H9 (cell line): Measurements from ENCODE around the gene NFATC4. TPM values are rescaled to one million over a fixed set of nuclear protein-coding genes. Genes with fewer than 3 reads are reported as not detected.

Experiments used
- DNase-seq: peaks from one replicate; pipeline ENCODE4 v3.0.0-alpha.2; 2017
- H2AFZ ChIP-seq: one replicate; pipeline ENCODE4 v1.6.1; 2013; ENCODE audit warnings: mild to moderate bottlenecking, low read length, control low read depth, moderate library complexity
- H2AK5ac ChIP-seq: 2 replicates; pipeline ENCODE4 v1.6.1; 2013; ENCODE audit warnings: low read length, control low read depth, mixed read lengths; ENCODE audit not compliant: insufficient read length
- H2BK120ac ChIP-seq: one replicate; pipeline ENCODE4 v1.6.1; 2013; ENCODE audit warnings: low read depth, mild to moderate bottlenecking, low read length, control low read depth, inconsistent platforms; ENCODE audit not compliant: poor library complexity, severe bottlenecking
- H2BK12ac ChIP-seq: 2 replicates; pipeline ENCODE4 v1.6.1; 2013; ENCODE audit warnings: low read length, control low read depth, mixed read lengths, low read depth; ENCODE audit not compliant: insufficient read length
- H2BK15ac ChIP-seq: 2 replicates; pipeline ENCODE4 v1.6.1; 2013; ENCODE audit warnings: low read depth, low read length, control low read depth
- H2BK20ac ChIP-seq: one replicate; pipeline ENCODE4 v1.6.1; 2013; ENCODE audit warnings: low read depth, mild to moderate bottlenecking, low read length, control low read depth, inconsistent platforms; ENCODE audit not compliant: poor library complexity, severe bottlenecking
- H2BK5ac ChIP-seq: 2 replicates; pipeline ENCODE4 v1.6.1; 2013; ENCODE audit warnings: low read length, control low read depth, mixed read lengths; ENCODE audit not compliant: insufficient read length
- H3K14ac ChIP-seq: 2 replicates; pipeline ENCODE4 v1.6.1; 2013; ENCODE audit warnings: low read length, control low read depth; ENCODE audit not compliant: insufficient read depth
- H3K18ac ChIP-seq: 2 replicates; pipeline ENCODE4 v1.6.1; 2013; ENCODE audit warnings: low read depth, mild to moderate bottlenecking, mixed read lengths, low read length, control low read depth; ENCODE audit not compliant: insufficient read length
- H3K23ac ChIP-seq: 2 replicates; pipeline ENCODE4 v1.6.1; 2013; ENCODE audit warnings: low read length, control low read depth, mixed read lengths, low read depth; ENCODE audit not compliant: insufficient read length
- H3K23me2 ChIP-seq: 2 replicates; pipeline ENCODE4 v1.6.1; 2013; ENCODE audit warnings: low read depth, mild to moderate bottlenecking, mixed read lengths, low read length, control low read depth; ENCODE audit not compliant: insufficient read length, poor library complexity, severe bottlenecking
- H3K27ac ChIP-seq: 2 replicates; pipeline ENCODE4 v1.5.1; 2013; ENCODE audit warnings: low read length, control low read depth, mixed read lengths, low read depth; ENCODE audit not compliant: insufficient read length
- H3K27me3 ChIP-seq: 2 replicates; pipeline ENCODE4 v1.6.1; 2013; ENCODE audit warnings: low read length, control low read depth, inconsistent platforms; ENCODE audit not compliant: insufficient read depth
- H3K4ac ChIP-seq: 2 replicates; pipeline ENCODE4 v1.6.1; 2013; ENCODE audit warnings: low read depth, mild to moderate bottlenecking, control low read depth, inconsistent platforms, low read length, moderate library complexity
- H3K4me1 ChIP-seq: 2 replicates; pipeline ENCODE4 v1.6.1; 2013; ENCODE audit warnings: low read length, control low read depth, inconsistent platforms; ENCODE audit not compliant: insufficient read depth
- H3K4me2 ChIP-seq: 2 replicates; pipeline ENCODE4 v1.6.1; 2013; ENCODE audit warnings: low read length, control low read depth, mixed read lengths; ENCODE audit not compliant: insufficient read length, insufficient read depth
- H3K56ac ChIP-seq: 2 replicates; pipeline ENCODE4 v1.6.1; 2013; ENCODE audit warnings: low read depth, mild to moderate bottlenecking, mixed read lengths, low read length, control low read depth; ENCODE audit not compliant: insufficient read length
- H3K79me1 ChIP-seq: 2 replicates; pipeline ENCODE4 v1.6.1; 2013; ENCODE audit warnings: low read depth, mild to moderate bottlenecking, moderate library complexity, low read length, control low read depth, inconsistent platforms; ENCODE audit not compliant: insufficient read depth, poor library complexity, severe bottlenecking
- H3K79me2 ChIP-seq: 2 replicates; pipeline ENCODE4 v1.6.1; 2013; ENCODE audit warnings: low read length, control low read depth, inconsistent platforms; ENCODE audit not compliant: insufficient read depth
- H3K9ac ChIP-seq: 2 replicates; pipeline ENCODE4 v1.6.1; 2013; ENCODE audit warnings: low read length, control low read depth, mixed read lengths; ENCODE audit not compliant: insufficient read length; ENCODE audit errors: extremely low read depth
- H3K9me3 ChIP-seq: one replicate; pipeline ENCODE4 v1.6.1; 2013; ENCODE audit warnings: low read depth, low read length, inconsistent platforms; ENCODE audit not compliant: control insufficient read depth
- H3T11ph ChIP-seq: one replicate; pipeline ENCODE4 v1.6.1; 2013; ENCODE audit warnings: mild to moderate bottlenecking, low read length, control low read depth, inconsistent platforms
- H4K20me1 ChIP-seq: one replicate; pipeline ENCODE4 v1.6.1; 2013; ENCODE audit not compliant: control insufficient read depth, insufficient read length, insufficient read depth
- H4K5ac ChIP-seq: 2 replicates; pipeline ENCODE4 v1.6.1; 2013; ENCODE audit warnings: low read depth, mild to moderate bottlenecking, mixed read lengths, low read length, control low read depth; ENCODE audit not compliant: insufficient read length
- H4K8ac ChIP-seq: replicated peaks from 2 replicates; pipeline ENCODE4 v1.6.1; 2013; ENCODE audit warnings: low read length, control low read depth, mixed read lengths, low read depth; ENCODE audit not compliant: insufficient read length
- H4K91ac ChIP-seq: 2 replicates; pipeline ENCODE4 v1.6.1; 2013; ENCODE audit warnings: low read depth, mild to moderate bottlenecking, moderate library complexity, mixed read lengths, low read length, control low read depth; ENCODE audit not compliant: insufficient read length
- H3K27ac Mint-ChIP-seq, 3 experiments: 2 replicates in 2 of 3; 3 replicates in 1 of 3; pipeline ENCODE4 v1.8.0; 2020 to 2021; ENCODE audit warnings: mixed read lengths in 3 of 3, mild to moderate bottlenecking in 1 of 3, moderate library complexity in 1 of 3
- H3K27me3 Mint-ChIP-seq: 2 replicates; pipeline ENCODE4 v1.8.0; 2021; ENCODE audit warnings: low read depth, mild to moderate bottlenecking, moderate library complexity, mixed read lengths
- H3K36me3 Mint-ChIP-seq, 3 experiments: 2 replicates in 2 of 3; 3 replicates in 1 of 3; pipeline ENCODE4 v1.8.0; 2020 to 2021; ENCODE audit warnings: low read depth in 3 of 3, mixed read lengths in 3 of 3; ENCODE audit not compliant: insufficient read depth in 1 of 3
- H3K4me1 Mint-ChIP-seq, 2 experiments: 2 replicates each; pipeline ENCODE4 v1.8.0; 2020; ENCODE audit warnings: mixed read lengths in 2 of 2
- H3K4me3 Mint-ChIP-seq, 2 experiments: 2 replicates in 1 of 2; 3 replicates in 1 of 2; pipeline ENCODE4 v1.8.0; 2020 to 2021; ENCODE audit warnings: mild to moderate bottlenecking in 2 of 2, mixed read lengths in 2 of 2, moderate library complexity in 1 of 2
- H3K9me3 Mint-ChIP-seq, 2 experiments: 2 replicates in 1 of 2; 3 replicates in 1 of 2; pipeline ENCODE4 v1.8.0; 2020; ENCODE audit warnings: mild to moderate bottlenecking in 2 of 2, mixed read lengths in 2 of 2, moderate library complexity in 1 of 2
- WGBS: extraction: QIAGEN DNeasy Blood & Tissue Kit; methylation state at CpG from one replicate; pipeline ENCODE4 v1.1.7; 2013; ENCODE audit warnings: missing lambda C conversion rate, low lambda C conversion rate, mixed read lengths; ENCODE audit not compliant: insufficient read length; ENCODE audit errors: extremely low coverage; 5-methylcytosine and 5-hydroxymethylcytosine counted together
- total RNA-seq: library from RNA; stranded (reverse); gene quantifications from 2 replicates; pipeline ENCODE4 v1.2.1, GENCODE V29; 2021
- TF ChIP-seq, protein P1 (sequence below): fragments of 200-600 bp; sonication (generic); conservative IDR thresholded peaks from 3 replicates; pipeline ENCODE4 v1.8.0; 2021; ENCODE audit warnings: antibody characterized with exemption, mild to moderate bottlenecking

The NFATC4 gene
- total RNA-seq, 1 experiment from 2014 or later = 46.4 TPM

DNA sequence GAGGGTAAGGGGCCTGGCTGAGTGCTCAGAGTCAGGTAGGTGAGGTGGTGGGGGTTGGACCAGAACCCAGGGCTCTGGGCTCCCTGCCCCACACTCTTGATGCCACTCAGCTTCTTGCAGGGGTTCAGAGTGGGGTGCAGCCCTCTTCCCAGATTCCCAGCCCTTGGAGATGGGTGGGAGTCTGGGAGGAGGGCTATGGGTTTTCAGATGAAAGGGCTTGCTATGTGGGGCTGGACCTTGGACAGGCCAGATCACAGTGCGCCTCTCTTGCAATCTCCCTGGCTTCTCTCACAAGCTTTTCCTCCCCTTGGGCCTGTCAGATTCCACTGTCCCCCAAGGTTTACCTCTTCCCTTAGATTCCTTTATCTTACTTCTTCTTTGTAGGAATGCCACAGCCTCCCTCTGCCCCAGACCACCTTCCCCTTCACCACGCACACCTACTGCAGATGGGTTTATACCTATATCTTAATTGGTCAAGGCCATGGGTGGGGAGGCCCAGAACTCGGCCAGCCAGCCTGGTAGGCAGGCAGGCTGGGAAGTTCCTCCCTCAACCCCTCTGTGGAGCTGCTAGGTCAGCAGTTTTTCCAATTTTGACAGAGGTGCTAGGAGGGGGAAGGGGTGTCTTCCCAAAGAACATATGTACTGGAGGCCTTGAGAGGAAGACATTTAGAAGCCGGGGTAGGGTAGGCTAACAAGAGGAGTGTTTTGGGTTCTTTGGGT is 32.2 kb downstream of the NFATC4 start:
- H3K56ac ChIP-seq = no peak overlapping the region
- no peak overlapping the region for H4K5ac ChIP-seq
- H3K27me3 ChIP-seq = no peaks in the 10 kb centered on the region
- H4K20me1 ChIP-seq = no peaks in the 10 kb centered on the region
- H3K4me1 ChIP-seq = no peaks in the 10 kb centered on the region; the same call in 1 of the 2 replicates
- no peak overlapping the region for H3K4ac ChIP-seq
- H3K9ac ChIP-seq = no peak overlapping the region
- H4K8ac ChIP-seq = no peak overlapping the region
- H3K18ac ChIP-seq = no peak overlapping the region
- H2AFZ ChIP-seq = no peak overlapping the region
- no peak overlapping the region for H3K23ac ChIP-seq
- WGBS = no CpG with 5 or more reads among the region's 4 CpGs
- no peaks in the 10 kb centered on the region for H3K79me1 ChIP-seq
- DNase-seq = no peak
- H2BK5ac ChIP-seq = no peak overlapping the region
- Mint-ChIP-seq H3K4me3 (peak overlapping the region; percentile 79 to 89), H3K9me3 (no peaks in the 10 kb centered on the region), H3K4me1 (peaks cover 61 to 66% of the 10 kb centered on the region in 2 experiments), H3K27ac (no peak overlapping the region), H3K36me3 (0 out of 7 replicates have a peak, but pooled peaks cover 0 to 5% (median 0%) of the 10 kb centered on the region in 3 experiments), H3K27me3 (peaks cover 17% of the 10 kb centered on the region)
- no peak overlapping the region for H2BK120ac ChIP-seq
- H2BK12ac ChIP-seq = no peak overlapping the region
- H2AK5ac ChIP-seq = no peak overlapping the region
- H3T11ph ChIP-seq = no peak overlapping the region
- H4K91ac ChIP-seq = no peak overlapping the region
- TF ChIP-seq, protein P1, sequence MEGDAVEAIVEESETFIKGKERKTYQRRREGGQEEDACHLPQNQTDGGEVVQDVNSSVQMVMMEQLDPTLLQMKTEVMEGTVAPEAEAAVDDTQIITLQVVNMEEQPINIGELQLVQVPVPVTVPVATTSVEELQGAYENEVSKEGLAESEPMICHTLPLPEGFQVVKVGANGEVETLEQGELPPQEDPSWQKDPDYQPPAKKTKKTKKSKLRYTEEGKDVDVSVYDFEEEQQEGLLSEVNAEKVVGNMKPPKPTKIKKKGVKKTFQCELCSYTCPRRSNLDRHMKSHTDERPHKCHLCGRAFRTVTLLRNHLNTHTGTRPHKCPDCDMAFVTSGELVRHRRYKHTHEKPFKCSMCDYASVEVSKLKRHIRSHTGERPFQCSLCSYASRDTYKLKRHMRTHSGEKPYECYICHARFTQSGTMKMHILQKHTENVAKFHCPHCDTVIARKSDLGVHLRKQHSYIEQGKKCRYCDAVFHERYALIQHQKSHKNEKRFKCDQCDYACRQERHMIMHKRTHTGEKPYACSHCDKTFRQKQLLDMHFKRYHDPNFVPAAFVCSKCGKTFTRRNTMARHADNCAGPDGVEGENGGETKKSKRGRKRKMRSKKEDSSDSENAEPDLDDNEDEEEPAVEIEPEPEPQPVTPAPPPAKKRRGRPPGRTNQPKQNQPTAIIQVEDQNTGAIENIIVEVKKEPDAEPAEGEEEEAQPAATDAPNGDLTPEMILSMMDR = no peak
- no peaks in the 10 kb centered on the region for H3K9me3 ChIP-seq
- no peak overlapping the region for H2BK20ac ChIP-seq
- no peaks in the 10 kb centered on the region for H3K79me2 ChIP-seq
- H3K14ac ChIP-seq = no peak overlapping the region
- no peak overlapping the region for H2BK15ac ChIP-seq
- H3K27ac ChIP-seq = no peak overlapping the region
- peak overlapping the region; percentile 65 for H3K4me2 ChIP-seq
- H3K23me2 ChIP-seq = peaks cover 5% of the 10 kb centered on the region
